ENCODE data around the gene MALSU1.

DNA sequence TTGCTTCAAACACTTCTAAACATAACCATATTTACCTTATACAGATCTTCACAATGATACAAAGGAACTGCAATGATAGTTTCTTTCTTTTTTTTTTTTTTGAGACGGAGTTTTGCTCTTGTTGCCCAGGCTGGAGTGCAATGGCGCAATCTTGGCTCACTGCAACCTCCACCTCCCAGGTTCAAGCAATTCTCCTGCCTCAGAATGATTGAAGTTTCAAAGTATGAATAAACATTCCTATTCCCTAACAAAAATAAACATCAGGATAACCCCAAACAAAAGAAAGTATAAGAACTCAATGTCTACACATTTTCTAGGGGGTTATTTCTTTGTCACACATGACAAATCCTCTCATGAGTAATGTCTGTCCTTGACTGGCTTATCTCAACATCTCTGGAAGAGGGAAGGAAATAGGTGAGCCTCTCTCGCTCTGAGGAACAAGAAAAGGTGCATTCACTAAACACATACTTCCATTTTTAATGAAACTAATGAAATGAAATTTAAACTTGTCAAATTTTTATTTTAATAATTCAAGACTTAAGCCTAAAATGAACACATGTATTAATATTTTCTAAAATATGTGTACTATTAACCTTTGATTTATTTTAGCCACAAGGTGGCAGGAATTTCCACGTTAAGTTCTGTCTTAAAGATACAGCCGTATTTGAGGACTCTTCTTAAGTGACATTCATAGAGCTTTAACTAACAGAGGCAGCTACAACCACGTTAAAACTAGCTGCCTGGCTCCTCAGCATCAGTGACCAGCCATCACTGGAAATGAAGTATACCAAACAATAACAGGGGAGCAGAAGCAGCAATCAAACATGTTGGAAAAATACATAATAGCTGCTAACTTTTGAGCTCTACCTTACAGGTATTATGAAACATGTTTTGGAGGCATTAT is 58.3 kb downstream of the MALSU1 start:
- TF ChIP-seq SMC3 (IDR thresholded peaks at IDR 0.05; ENCODE audit: low read depth, low read length) (peak; percentile 46), POLR2AphosphoS5 (IDR thresholded peaks at IDR 0.05; ENCODE audit: low read depth, low read length) (no peak), EP300 (IDR thresholded peaks at IDR 0.05; ENCODE audit: borderline replicate concordance in 1 of 2, low read depth in 1 of 2, low read length in 1 of 2) (no peak), TAF1 (IDR thresholded peaks at IDR 0.05; ENCODE audit: borderline replicate concordance, low read depth, low read length) (no peak), NRF1 (IDR thresholded peaks at IDR 0.05; ENCODE audit: low read depth, low read length) (no peak), TEAD4 (IDR thresholded peaks at IDR 0.05; ENCODE audit: borderline replicate concordance, insufficient read depth) (no peak), YY1 (IDR thresholded peaks at IDR 0.05; ENCODE audit: low read depth) (no peak)
- TF ChIP-seq, protein P1, sequence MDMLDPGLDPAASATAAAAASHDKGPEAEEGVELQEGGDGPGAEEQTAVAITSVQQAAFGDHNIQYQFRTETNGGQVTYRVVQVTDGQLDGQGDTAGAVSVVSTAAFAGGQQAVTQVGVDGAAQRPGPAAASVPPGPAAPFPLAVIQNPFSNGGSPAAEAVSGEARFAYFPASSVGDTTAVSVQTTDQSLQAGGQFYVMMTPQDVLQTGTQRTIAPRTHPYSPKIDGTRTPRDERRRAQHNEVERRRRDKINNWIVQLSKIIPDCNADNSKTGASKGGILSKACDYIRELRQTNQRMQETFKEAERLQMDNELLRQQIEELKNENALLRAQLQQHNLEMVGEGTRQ (IDR thresholded peaks at IDR 0.05; ENCODE audit: borderline replicate concordance, low read depth, low read length) = no peak
- TF ChIP-seq, protein P2, sequence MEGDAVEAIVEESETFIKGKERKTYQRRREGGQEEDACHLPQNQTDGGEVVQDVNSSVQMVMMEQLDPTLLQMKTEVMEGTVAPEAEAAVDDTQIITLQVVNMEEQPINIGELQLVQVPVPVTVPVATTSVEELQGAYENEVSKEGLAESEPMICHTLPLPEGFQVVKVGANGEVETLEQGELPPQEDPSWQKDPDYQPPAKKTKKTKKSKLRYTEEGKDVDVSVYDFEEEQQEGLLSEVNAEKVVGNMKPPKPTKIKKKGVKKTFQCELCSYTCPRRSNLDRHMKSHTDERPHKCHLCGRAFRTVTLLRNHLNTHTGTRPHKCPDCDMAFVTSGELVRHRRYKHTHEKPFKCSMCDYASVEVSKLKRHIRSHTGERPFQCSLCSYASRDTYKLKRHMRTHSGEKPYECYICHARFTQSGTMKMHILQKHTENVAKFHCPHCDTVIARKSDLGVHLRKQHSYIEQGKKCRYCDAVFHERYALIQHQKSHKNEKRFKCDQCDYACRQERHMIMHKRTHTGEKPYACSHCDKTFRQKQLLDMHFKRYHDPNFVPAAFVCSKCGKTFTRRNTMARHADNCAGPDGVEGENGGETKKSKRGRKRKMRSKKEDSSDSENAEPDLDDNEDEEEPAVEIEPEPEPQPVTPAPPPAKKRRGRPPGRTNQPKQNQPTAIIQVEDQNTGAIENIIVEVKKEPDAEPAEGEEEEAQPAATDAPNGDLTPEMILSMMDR (IDR thresholded peaks at IDR 0.05) = peak; percentile 79
- TF ChIP-seq, protein P3, sequence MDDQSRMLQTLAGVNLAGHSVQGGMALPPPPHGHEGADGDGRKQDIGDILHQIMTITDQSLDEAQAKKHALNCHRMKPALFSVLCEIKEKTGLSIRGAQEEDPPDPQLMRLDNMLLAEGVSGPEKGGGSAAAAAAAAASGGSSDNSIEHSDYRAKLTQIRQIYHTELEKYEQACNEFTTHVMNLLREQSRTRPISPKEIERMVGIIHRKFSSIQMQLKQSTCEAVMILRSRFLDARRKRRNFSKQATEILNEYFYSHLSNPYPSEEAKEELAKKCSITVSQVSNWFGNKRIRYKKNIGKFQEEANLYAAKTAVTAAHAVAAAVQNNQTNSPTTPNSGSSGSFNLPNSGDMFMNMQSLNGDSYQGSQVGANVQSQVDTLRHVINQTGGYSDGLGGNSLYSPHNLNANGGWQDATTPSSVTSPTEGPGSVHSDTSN (IDR thresholded peaks at IDR 0.05) = peak; percentile 67
